Vagina (tissue), 2 donors: ENCODE results near the gene ZNRF1. TPM values are rescaled to one million over a fixed set of nuclear protein-coding genes. Genes with fewer than 3 reads are reported as not detected.

Experiments
- DNase-seq, 2 donors: peaks; one replicate each; pipeline ENCODE4 v3.0.0-alpha.2; 2017; ENCODE audit errors: extremely low spot score in 2 of 2
- H3K27ac ChIP-seq: fragments of 200-600 bp; sonication (generic); one replicate; pipeline ENCODE4 v1.5.1; 2019
- H3K27me3 ChIP-seq: fragments of 200-600 bp; sonication (generic); one replicate; pipeline ENCODE4 v1.5.1; 2019
- H3K36me3 ChIP-seq, 2 donors: fragments of 200-600 bp; sonication (generic); one replicate each; pipeline ENCODE4 v1.5.1; 2017 to 2019
- H3K4me1 ChIP-seq: fragments of 200-600 bp; sonication (generic); one replicate; pipeline ENCODE4 v1.5.1; 2019
- H3K4me3 ChIP-seq, 2 donors: fragments of 200-600 bp; sonication (generic); 1 replicate in 1 of 2; 2 replicates in 1 of 2; pipeline ENCODE4 v1.5.1; 2016 to 2019
- H3K9me3 ChIP-seq: fragments of 200-600 bp; sonication (generic); one replicate; pipeline ENCODE4 v1.5.1; 2019
- CTCF ChIP-seq, 3 experiments: fragments of 450-650 bp in 2 of 3; fragments of 200-600 bp in 1 of 3; sonication (generic) in 1 of 3; IDR thresholded peaks; one replicate each; pipeline ENCODE4 v1.5.1; 2017 to 2019; ENCODE audit warnings: antibody characterized with exemption in 3 of 3, mild to moderate bottlenecking in 2 of 3, moderate library complexity in 2 of 3
- POLR2A ChIP-seq, 2 donors: fragments of 450-650 bp; IDR thresholded peaks; one replicate each; pipeline ENCODE4 v1.6.1; 2017; ENCODE audit warnings: antibody characterized with exemption in 2 of 2, mild to moderate bottlenecking in 2 of 2, moderate library complexity in 2 of 2
- POLR2AphosphoS5 ChIP-seq, 2 donors: sonication (generic); formaldehyde crosslinking; IDR thresholded peaks; one replicate each; pipeline ENCODE4 v1.9.0; 2017; ENCODE audit warnings: antibody characterized with exemption in 2 of 2, mild to moderate bottlenecking in 2 of 2, low read depth in 1 of 2; ENCODE audit not compliant: insufficient read depth in 1 of 2
- intact Hi-C: fragments of 100-400 bp; cut with DNase I; formaldehyde crosslinking; loops from one replicate; pipeline ENCODE4 v1.15.1; 2023
- total RNA-seq: library from RNA; depleted of rRNA; stranded (reverse); fragments of >200 nt; gene quantifications from one replicate; pipeline ENCODE4 v1.2.3, GENCODE V29; 2016

ZNRF1 gene
- total RNA-seq, 1 donor from 2014 or later = 20.1 TPM

- DNase-seq = no peak
- H3K36me3 ChIP-seq = no peaks in the 10 kb centered on the region
- TF ChIP-seq POLR2A (IDR thresholded peaks at IDR 0.05) = no peak
- TF ChIP-seq CTCF (IDR thresholded peaks at IDR 0.05) = no peak
- peak in 1 of 2 donors; percentile 42 for TF ChIP-seq POLR2AphosphoS5 (IDR thresholded peaks at IDR 0.05; ENCODE audit: insufficient read depth in 1 of 2, low read depth in 1 of 2)
- H3K9me3 ChIP-seq = no peaks in the 10 kb centered on the region
- peaks cover 36% of the 10 kb centered on the region for H3K4me1 ChIP-seq
- peak overlapping the region; percentile 84 for H3K27ac ChIP-seq
- H3K27me3 ChIP-seq = no peaks in the 10 kb centered on the region
- intact Hi-C loops = loop anchor here (5.0 kb wide), 1 partner anchor 42 kb away; no protein-coding TSS in a partner anchor
- peak overlapping the region; percentile 76 to 78 for H3K4me3 ChIP-seq
These were observed 1.0 kb downstream of the ZNRF1 start for GRCh38 chr16:74999609-75000480.

- DNase-seq = no peak
- no peaks in the 10 kb centered on the region for H3K36me3 ChIP-seq
- peak overlapping the region; percentile 84 for H3K27ac ChIP-seq
- H3K4me3 ChIP-seq = peak overlapping the region; percentile 76 to 78
- peaks cover 36% of the 10 kb centered on the region for H3K4me1 ChIP-seq
- no peaks in the 10 kb centered on the region for H3K9me3 ChIP-seq
- TF ChIP-seq CTCF (IDR thresholded peaks at IDR 0.05) (no peak), POLR2AphosphoS5 (IDR thresholded peaks at IDR 0.05; ENCODE audit: insufficient read depth in 1 of 2, low read depth in 1 of 2) (no peak), POLR2A (IDR thresholded peaks at IDR 0.05) (no peak)
- intact Hi-C loops = loop anchor here (5.0 kb wide), 1 partner anchor 42 kb away; no protein-coding TSS in a partner anchor
- H3K27me3 ChIP-seq = no peaks in the 10 kb centered on the region
These were observed 1.8 kb downstream of the ZNRF1 start for GRCh38 chr16:75000481-75001081.

- DNase-seq = no peak
- intact Hi-C loops = loop anchor here (5.0 kb wide), 1 partner anchor 40 kb away; no protein-coding TSS in a partner anchor
- no peaks in the 10 kb centered on the region for H3K36me3 ChIP-seq
- no peaks in the 10 kb centered on the region for H3K27me3 ChIP-seq
- H3K4me1 ChIP-seq = peaks cover 36% of the 10 kb centered on the region
- no peaks in the 10 kb centered on the region for H3K9me3 ChIP-seq
- no peak overlapping the region for H3K27ac ChIP-seq
- TF ChIP-seq CTCF (IDR thresholded peaks at IDR 0.05) = no peak
- no peak for TF ChIP-seq POLR2A (IDR thresholded peaks at IDR 0.05)
- TF ChIP-seq POLR2AphosphoS5 (IDR thresholded peaks at IDR 0.05; ENCODE audit: insufficient read depth in 1 of 2, low read depth in 1 of 2) = no peak
- no peak overlapping the region for H3K4me3 ChIP-seq
These were observed 3.6 kb downstream of the ZNRF1 start for GRCh38 chr16:75002474-75002873.

- Histone ChIP-seq H3K4me1 (peaks cover 30% of the 10 kb centered on the region), H3K27ac (no peak overlapping the region), H3K27me3 (no peaks in the 10 kb centered on the region), H3K4me3 (no peak overlapping the region), H3K9me3 (no peaks in the 10 kb centered on the region), H3K36me3 (no peaks in the 10 kb centered on the region)
- no peak for TF ChIP-seq POLR2AphosphoS5 (IDR thresholded peaks at IDR 0.05; ENCODE audit: insufficient read depth in 1 of 2, low read depth in 1 of 2)
- TF ChIP-seq POLR2A (IDR thresholded peaks at IDR 0.05) = no peak
- no peak for TF ChIP-seq CTCF (IDR thresholded peaks at IDR 0.05)
- intact Hi-C loops = loop anchor here (5.0 kb wide), 1 partner anchor 38 kb away; no protein-coding TSS in a partner anchor
- no peak for DNase-seq
These were observed 5.1 kb downstream of the ZNRF1 start for GRCh38 chr16:75003931-75004330.
